HepG2 (cell line): ENCODE data around the gene PHAX. TPM values are rescaled to one million over a fixed set of nuclear protein-coding genes. Genes with fewer than 3 reads are reported as not detected.
A peak's percentile ranks its signal among the peaks of the same experiment; 100 is the strongest.

Experiments
- ATF7-NPFF ChIP-seq: sonication (generic); formaldehyde crosslinking; IDR thresholded peaks from 2 replicates; pipeline ENCODE4 v1.8.1; 2023; ENCODE audit warnings: mild to moderate bottlenecking, low read depth, missing genetic modification reagents, moderate library complexity
- BHLHE40 ChIP-seq: IDR thresholded peaks from 2 replicates; pipeline ENCODE4 v1.6.1; 2011; ENCODE audit warnings: low read length, improper control_type of control experiment
- DR1 ChIP-seq: sonication (generic); formaldehyde crosslinking; IDR thresholded peaks from 2 replicates; pipeline ENCODE4 v1.8.0; 2021; ENCODE audit warnings: mild to moderate bottlenecking, missing genetic modification reagents, inconsistent platforms
- FOXP1 ChIP-seq, 2 experiments: fragments of 450-650 bp in 1 of 2; IDR thresholded peaks; 2 replicates each; pipeline ENCODE4 v1.6.1; 2017 to 2018; ENCODE audit warnings: antibody characterized with exemption in 1 of 2
- NFKBIZ ChIP-seq: IDR thresholded peaks from 2 replicates; pipeline ENCODE4 v1.6.1; 2018; ENCODE audit warnings: missing genetic modification reagents, missing compliant biosample characterization
- RELA ChIP-seq: sonication (generic); formaldehyde crosslinking; IDR thresholded peaks from 2 replicates; pipeline ENCODE4 v1.4.0; 2020; ENCODE audit warnings: missing genetic modification reagents
- RXRA ChIP-seq: sonication (generic); formaldehyde crosslinking; IDR thresholded peaks from 2 replicates; pipeline ENCODE4 v1.5.1; 2020; ENCODE audit warnings: missing genetic modification reagents
- ZFP37 ChIP-seq: sonication (generic); formaldehyde crosslinking; IDR thresholded peaks from 2 replicates; pipeline ENCODE4 v1.4.0; 2020; ENCODE audit warnings: missing genetic modification reagents, borderline replicate concordance
- ZNF225 ChIP-seq: sonication (generic); formaldehyde crosslinking; IDR thresholded peaks from 2 replicates; pipeline ENCODE4 v1.4.0; 2020; ENCODE audit warnings: mild to moderate bottlenecking, missing genetic modification reagents
- ZNF235 ChIP-seq: sonication (generic); formaldehyde crosslinking; IDR thresholded peaks from 2 replicates; pipeline ENCODE4 v1.8.1; 2023; ENCODE audit warnings: mild to moderate bottlenecking, missing genetic modification reagents, borderline replicate concordance
- polyA plus RNA-seq, 8 experiments: library from polyadenylated mRNA; depleted of rRNA in 3 of 8; stranded (reverse) in 7 of 8; unstranded in 1 of 8; fragments of >200 nt; fragmentation: Illumina TruSeq in 4 of 8; extraction: Trizol in 4 of 8; gene quantifications; 2 replicates each; pipeline versions ENCODE4 v1.2.1 to v1.2.3, GENCODE V29; 2011 to 2016; ENCODE audit warnings: low read depth in 4 of 8, missing spikeins in 1 of 8, mixed read lengths in 1 of 8; ENCODE audit not compliant: insufficient read depth in 1 of 8
- total RNA-seq, 5 experiments: library from RNA; depleted of rRNA; stranded (reverse); fragments of >200 nt; fragmentation: Illumina TruSeq; extraction: Trizol; gene quantifications; 2 replicates each; pipeline ENCODE4 v1.2.3, GENCODE V29; 2016; ENCODE audit warnings: low read depth in 1 of 5
- TF ChIP-seq, protein P1 (sequence below): IDR thresholded peaks from 2 replicates; pipeline ENCODE4 v1.6.1; 2018; ENCODE audit warnings: missing genetic modification reagents
- TF ChIP-seq, protein P2 (sequence below): sonication (generic); formaldehyde crosslinking; IDR thresholded peaks from 2 replicates; pipeline ENCODE4 v1.8.0; 2022; ENCODE audit warnings: mild to moderate bottlenecking, missing genetic modification reagents; ENCODE audit not compliant: insufficient replicate concordance
- TF ChIP-seq, protein P3 (sequence below), 2 experiments: sonication (generic) in 1 of 2; formaldehyde crosslinking in 1 of 2; IDR thresholded peaks; 2 replicates each; pipeline versions ENCODE4 v1.6.1 to v1.9.0; 2014 to 2022; ENCODE audit warnings: antibody characterized with exemption in 1 of 2, borderline replicate concordance in 1 of 2, inconsistent platforms in 1 of 2, low read depth in 1 of 2, missing genetic modification reagents in 1 of 2
- TF ChIP-seq, protein P4 (sequence below): sonication (generic); formaldehyde crosslinking; IDR thresholded peaks from 2 replicates; pipeline ENCODE4 v1.9.0; 2022; ENCODE audit warnings: missing genetic modification reagents, mild to moderate bottlenecking, borderline replicate concordance
- TF ChIP-seq, protein P5 (sequence below): sonication (generic); formaldehyde crosslinking; IDR thresholded peaks from 2 replicates; pipeline ENCODE4 v1.4.0; 2020; ENCODE audit warnings: missing genetic modification reagents

The PHAX gene
- total and polyA plus RNA-seq, 2 of the 13 experiments (the other 11 are each of a cell fraction or from before 2014, with no cell fraction given) = 20.0 to 59.7 TPM

DNA sequence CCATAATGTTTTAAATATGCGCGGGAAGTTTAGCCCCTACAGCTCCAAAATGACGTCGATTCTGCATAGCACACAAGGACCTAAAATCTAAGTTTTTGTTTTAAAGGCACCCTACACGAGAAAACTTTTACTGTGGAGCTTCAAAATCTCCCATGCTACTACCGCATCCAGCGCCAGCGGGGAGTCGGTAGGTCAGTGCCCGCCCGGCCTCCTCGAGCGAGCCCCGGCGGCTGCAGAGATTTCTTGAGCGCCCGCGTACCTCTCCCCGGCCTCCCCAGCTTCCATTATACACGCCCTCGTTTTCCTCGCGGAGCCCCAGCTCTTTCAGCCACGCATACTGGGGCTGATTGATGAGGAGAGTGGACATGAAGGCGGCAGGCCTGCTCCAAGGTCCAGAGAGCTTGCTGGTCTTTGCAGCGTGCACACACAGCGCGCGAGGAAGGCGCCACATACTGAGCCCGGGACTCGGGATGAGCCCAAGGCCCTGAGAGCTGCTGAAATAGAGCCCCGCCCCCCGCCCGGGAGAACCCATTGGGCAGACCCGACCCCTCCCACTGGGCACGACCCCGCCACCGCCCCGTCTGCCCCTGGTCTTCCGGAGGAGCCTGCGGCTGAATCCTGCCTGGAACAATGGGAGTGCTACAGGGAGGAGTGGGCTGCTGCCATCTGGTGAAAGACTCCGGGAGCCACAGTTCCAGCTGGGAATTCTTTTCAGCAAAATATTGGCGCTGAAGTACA, 5.8 kb upstream of the PHAX start, which contains the start of gene ALDH7A1 (continued):
- TF ChIP-seq, protein P1, sequence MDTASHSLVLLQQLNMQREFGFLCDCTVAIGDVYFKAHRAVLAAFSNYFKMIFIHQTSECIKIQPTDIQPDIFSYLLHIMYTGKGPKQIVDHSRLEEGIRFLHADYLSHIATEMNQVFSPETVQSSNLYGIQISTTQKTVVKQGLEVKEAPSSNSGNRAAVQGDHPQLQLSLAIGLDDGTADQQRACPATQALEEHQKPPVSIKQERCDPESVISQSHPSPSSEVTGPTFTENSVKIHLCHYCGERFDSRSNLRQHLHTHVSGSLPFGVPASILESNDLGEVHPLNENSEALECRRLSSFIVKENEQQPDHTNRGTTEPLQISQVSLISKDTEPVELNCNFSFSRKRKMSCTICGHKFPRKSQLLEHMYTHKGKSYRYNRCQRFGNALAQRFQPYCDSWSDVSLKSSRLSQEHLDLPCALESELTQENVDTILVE (CRISPR knock-in tag) = peak; percentile 72; the same call in 1 of the 2 replicates
- TF ChIP-seq, protein P2, sequence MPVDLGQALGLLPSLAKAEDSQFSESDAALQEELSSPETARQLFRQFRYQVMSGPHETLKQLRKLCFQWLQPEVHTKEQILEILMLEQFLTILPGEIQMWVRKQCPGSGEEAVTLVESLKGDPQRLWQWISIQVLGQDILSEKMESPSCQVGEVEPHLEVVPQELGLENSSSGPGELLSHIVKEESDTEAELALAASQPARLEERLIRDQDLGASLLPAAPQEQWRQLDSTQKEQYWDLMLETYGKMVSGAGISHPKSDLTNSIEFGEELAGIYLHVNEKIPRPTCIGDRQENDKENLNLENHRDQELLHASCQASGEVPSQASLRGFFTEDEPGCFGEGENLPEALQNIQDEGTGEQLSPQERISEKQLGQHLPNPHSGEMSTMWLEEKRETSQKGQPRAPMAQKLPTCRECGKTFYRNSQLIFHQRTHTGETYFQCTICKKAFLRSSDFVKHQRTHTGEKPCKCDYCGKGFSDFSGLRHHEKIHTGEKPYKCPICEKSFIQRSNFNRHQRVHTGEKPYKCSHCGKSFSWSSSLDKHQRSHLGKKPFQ = peak; percentile 23
- TF ChIP-seq RXRA (CRISPR knock-in tag) = peak; percentile 73
- no peak; the same call in 1 of the 2 replicates for TF ChIP-seq NFKBIZ (CRISPR knock-in tag)
- TF ChIP-seq, protein P3, sequence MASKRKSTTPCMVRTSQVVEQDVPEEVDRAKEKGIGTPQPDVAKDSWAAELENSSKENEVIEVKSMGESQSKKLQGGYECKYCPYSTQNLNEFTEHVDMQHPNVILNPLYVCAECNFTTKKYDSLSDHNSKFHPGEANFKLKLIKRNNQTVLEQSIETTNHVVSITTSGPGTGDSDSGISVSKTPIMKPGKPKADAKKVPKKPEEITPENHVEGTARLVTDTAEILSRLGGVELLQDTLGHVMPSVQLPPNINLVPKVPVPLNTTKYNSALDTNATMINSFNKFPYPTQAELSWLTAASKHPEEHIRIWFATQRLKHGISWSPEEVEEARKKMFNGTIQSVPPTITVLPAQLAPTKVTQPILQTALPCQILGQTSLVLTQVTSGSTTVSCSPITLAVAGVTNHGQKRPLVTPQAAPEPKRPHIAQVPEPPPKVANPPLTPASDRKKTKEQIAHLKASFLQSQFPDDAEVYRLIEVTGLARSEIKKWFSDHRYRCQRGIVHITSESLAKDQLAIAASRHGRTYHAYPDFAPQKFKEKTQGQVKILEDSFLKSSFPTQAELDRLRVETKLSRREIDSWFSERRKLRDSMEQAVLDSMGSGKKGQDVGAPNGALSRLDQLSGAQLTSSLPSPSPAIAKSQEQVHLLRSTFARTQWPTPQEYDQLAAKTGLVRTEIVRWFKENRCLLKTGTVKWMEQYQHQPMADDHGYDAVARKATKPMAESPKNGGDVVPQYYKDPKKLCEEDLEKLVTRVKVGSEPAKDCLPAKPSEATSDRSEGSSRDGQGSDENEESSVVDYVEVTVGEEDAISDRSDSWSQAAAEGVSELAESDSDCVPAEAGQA (IDR thresholded peaks at IDR 0.05; ENCODE audit: low read depth) = no peak; the same call in 1 of the 2 replicates
- TF ChIP-seq, protein P3 (CRISPR knock-in tag; IDR thresholded peaks at IDR 0.05; ENCODE audit: borderline replicate concordance) = no peak
- no peak for TF ChIP-seq FOXP1 (IDR thresholded peaks at IDR 0.05)
- TF ChIP-seq FOXP1 (CRISPR knock-in tag; IDR thresholded peaks at IDR 0.05) = no peak
- TF ChIP-seq, protein P4, sequence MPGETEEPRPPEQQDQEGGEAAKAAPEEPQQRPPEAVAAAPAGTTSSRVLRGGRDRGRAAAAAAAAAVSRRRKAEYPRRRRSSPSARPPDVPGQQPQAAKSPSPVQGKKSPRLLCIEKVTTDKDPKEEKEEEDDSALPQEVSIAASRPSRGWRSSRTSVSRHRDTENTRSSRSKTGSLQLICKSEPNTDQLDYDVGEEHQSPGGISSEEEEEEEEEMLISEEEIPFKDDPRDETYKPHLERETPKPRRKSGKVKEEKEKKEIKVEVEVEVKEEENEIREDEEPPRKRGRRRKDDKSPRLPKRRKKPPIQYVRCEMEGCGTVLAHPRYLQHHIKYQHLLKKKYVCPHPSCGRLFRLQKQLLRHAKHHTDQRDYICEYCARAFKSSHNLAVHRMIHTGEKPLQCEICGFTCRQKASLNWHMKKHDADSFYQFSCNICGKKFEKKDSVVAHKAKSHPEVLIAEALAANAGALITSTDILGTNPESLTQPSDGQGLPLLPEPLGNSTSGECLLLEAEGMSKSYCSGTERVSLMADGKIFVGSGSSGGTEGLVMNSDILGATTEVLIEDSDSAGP (CRISPR knock-in tag) = peak; percentile 85; the same call in 1 of the 2 replicates
- TF ChIP-seq, protein P5, sequence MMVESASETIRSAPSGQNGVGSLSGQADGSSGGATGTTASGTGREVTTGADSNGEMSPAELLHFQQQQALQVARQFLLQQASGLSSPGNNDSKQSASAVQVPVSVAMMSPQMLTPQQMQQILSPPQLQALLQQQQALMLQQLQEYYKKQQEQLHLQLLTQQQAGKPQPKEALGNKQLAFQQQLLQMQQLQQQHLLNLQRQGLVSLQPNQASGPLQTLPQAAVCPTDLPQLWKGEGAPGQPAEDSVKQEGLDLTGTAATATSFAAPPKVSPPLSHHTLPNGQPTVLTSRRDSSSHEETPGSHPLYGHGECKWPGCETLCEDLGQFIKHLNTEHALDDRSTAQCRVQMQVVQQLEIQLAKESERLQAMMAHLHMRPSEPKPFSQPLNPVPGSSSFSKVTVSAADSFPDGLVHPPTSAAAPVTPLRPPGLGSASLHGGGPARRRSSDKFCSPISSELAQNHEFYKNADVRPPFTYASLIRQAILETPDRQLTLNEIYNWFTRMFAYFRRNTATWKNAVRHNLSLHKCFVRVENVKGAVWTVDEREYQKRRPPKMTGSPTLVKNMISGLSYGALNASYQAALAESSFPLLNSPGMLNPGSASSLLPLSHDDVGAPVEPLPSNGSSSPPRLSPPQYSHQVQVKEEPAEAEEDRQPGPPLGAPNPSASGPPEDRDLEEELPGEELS (CRISPR knock-in tag) = peak; percentile 50; the same call in 1 of the 2 replicates
- no peak for TF ChIP-seq ZNF225
- peak; percentile 87; the same call in 1 of the 2 replicates for TF ChIP-seq ATF7-NPFF (CRISPR knock-in tag)
- no peak; the same call in 1 of the 2 replicates for TF ChIP-seq ZNF235 (CRISPR knock-in tag)
- TF ChIP-seq BHLHE40 = no peak
- no peak; the same call in 1 of the 2 replicates for TF ChIP-seq ZFP37 (CRISPR knock-in tag)
- TF ChIP-seq RELA (CRISPR knock-in tag) = no peak
- peak; percentile 84 for TF ChIP-seq DR1 (CRISPR knock-in tag)
